Measurements from ENCODE around the gene TLR3. TPM values are rescaled to one million over a fixed set of nuclear protein-coding genes. Genes with fewer than 3 reads are reported as not detected.
A peak's percentile ranks its signal among the peaks of the same experiment; 100 is the strongest.

Gene TLR3
- total RNA-seq, 4 donors from 2014 or later = 4.3 to 8.4 (median 6.8) TPM

- peak overlapping the region; percentile 86 to 98 (median 92) for H3K27ac ChIP-seq
- TF ChIP-seq EP300 (IDR thresholded peaks at IDR 0.05) = no peak
- TF ChIP-seq CTCF (IDR thresholded peaks at IDR 0.05) = no peak
- TF ChIP-seq POLR2A (IDR thresholded peaks at IDR 0.05) = no peak
Observed at GRCh38 chr4:186027405-186027804, 41.6 kb upstream of the TLR3 start.

GRCh38 chr4:186029571-186030398, 39.2 kb upstream of the TLR3 start:
- TF ChIP-seq EP300 (IDR thresholded peaks at IDR 0.05) (peak; percentile 56), POLR2AphosphoS5 (IDR thresholded peaks at IDR 0.05) (peak; percentile 87), POLR2A (IDR thresholded peaks at IDR 0.05) (no peak), CTCF (IDR thresholded peaks at IDR 0.05) (no peak)
- WGBS, 2 donors (ENCODE audit: low coverage in 1 of 2) = 1 to 3% methylated on average over 9 to 10 of the region's 11 CpGs
- peak; percentile 87 for ATAC-seq
- H3K27me3 ChIP-seq = no peaks in the 10 kb centered on the region
- H3K9me3 ChIP-seq = peaks cover 0 to 4% (median 0%) of the 10 kb centered on the region in 3 donors
- H3K4me3 ChIP-seq = peak overlapping the region in 1 of 2 donors; percentile 23
- peaks cover 16 to 82% (median 24%) of the 10 kb centered on the region in 3 donors for H3K4me1 ChIP-seq
- no peaks in the 10 kb centered on the region for H3K36me3 ChIP-seq
- H3K27ac ChIP-seq = peak overlapping the region; percentile 86 to 98 (median 92)

More at GRCh38 chr4:186027405-186027804, 41.6 kb upstream of the TLR3 start:
- Histone ChIP-seq H3K27me3 (no peaks in the 10 kb centered on the region), H3K9me3 (no peaks in the 10 kb centered on the region), H3K36me3 (no peaks in the 10 kb centered on the region), H3K4me1 (peaks cover 13 to 71% (median 24%) of the 10 kb centered on the region in 3 donors), H3K4me3 (no peak overlapping the region)
- ATAC-seq = no peak
- 96 to 97% methylated on average over 4 to 5 of the region's 5 CpGs for WGBS, 2 donors (ENCODE audit: low coverage in 1 of 2)

GRCh38 chr4:186030399-186030775, 38.6 kb upstream of the TLR3 start:
- TF ChIP-seq CTCF (IDR thresholded peaks at IDR 0.05) = no peak
- no peak for TF ChIP-seq POLR2A (IDR thresholded peaks at IDR 0.05)
- TF ChIP-seq EP300 (IDR thresholded peaks at IDR 0.05) = no peak
- TF ChIP-seq POLR2AphosphoS5 (IDR thresholded peaks at IDR 0.05) = no peak
- Histone ChIP-seq H3K36me3 (no peaks in the 10 kb centered on the region), H3K4me3 (peak overlapping the region; percentile 11 to 23), H3K27me3 (no peaks in the 10 kb centered on the region), H3K9me3 (peaks cover 0 to 4% (median 0%) of the 10 kb centered on the region in 3 donors), H3K4me1 (peaks cover 16 to 76% (median 24%) of the 10 kb centered on the region in 3 donors), H3K27ac (peak overlapping the region; percentile 86 to 98 (median 92))
- 0 to 22% methylated on average over 1 to 4 of the region's 4 CpGs for WGBS, 2 donors (ENCODE audit: low coverage in 1 of 2)
- ATAC-seq = no peak

- H3K27ac ChIP-seq = peak overlapping the region; percentile 86 to 98 (median 92)
Observed at GRCh38 chr4:186030795-186031194, 38.2 kb upstream of the TLR3 start.

More at GRCh38 chr4:186030795-186031194, 38.2 kb upstream of the TLR3 start:
- TF ChIP-seq CTCF (IDR thresholded peaks at IDR 0.05) (no peak), POLR2AphosphoS5 (IDR thresholded peaks at IDR 0.05) (no peak), EP300 (IDR thresholded peaks at IDR 0.05) (no peak), POLR2A (IDR thresholded peaks at IDR 0.05) (no peak)
- Histone ChIP-seq H3K4me3 (peak overlapping the region in 1 of 2 donors; percentile 23), H3K9me3 (peaks cover 0 to 4% (median 0%) of the 10 kb centered on the region in 3 donors), H3K36me3 (no peaks in the 10 kb centered on the region), H3K4me1 (peaks cover 16 to 71% (median 24%) of the 10 kb centered on the region in 3 donors), H3K27me3 (no peaks in the 10 kb centered on the region)
- ATAC-seq = no peak
- WGBS, 2 donors (ENCODE audit: low coverage in 1 of 2) = 22% methylated on average over 2 of the region's 3 CpGs; no CpG with 5 or more reads in 1 of the 2 donors
